ENCODE results near the gene BSPRY. TPM values are rescaled to one million over a fixed set of nuclear protein-coding genes. Genes with fewer than 3 reads are reported as not detected.

BSPRY gene
- total RNA-seq, 1 donor from 2014 or later = 10.8 TPM

DNA sequence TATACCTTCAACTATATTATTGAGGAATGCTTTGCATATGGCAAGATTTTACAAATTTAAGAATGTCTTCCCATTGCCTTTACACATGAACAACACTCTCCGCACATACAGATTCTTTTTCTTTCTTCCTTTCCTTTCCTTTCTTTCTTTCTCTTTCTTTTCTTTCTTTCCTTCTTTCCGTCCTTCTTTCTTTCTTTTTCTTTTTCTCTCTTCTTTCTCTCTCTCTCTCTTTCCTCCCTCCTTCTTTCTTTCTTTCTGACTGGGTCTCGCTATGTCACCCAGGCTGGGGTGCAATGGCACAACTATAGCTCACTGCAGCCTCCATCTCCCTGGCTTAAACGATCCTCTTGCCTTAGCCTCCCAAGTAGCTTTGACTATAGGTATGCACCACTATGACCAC, 23.1 kb upstream of the BSPRY start:
- H3K4me1 ChIP-seq = no peaks in the 10 kb centered on the region
- ATAC-seq (no peak), DNase-seq (no peak)
- H3K27me3 ChIP-seq = no peaks in the 10 kb centered on the region
- no peaks in the 10 kb centered on the region for H3K36me3 ChIP-seq
- intact Hi-C loops (cut with DNase I) = no loop called here
- TF ChIP-seq, protein P1, sequence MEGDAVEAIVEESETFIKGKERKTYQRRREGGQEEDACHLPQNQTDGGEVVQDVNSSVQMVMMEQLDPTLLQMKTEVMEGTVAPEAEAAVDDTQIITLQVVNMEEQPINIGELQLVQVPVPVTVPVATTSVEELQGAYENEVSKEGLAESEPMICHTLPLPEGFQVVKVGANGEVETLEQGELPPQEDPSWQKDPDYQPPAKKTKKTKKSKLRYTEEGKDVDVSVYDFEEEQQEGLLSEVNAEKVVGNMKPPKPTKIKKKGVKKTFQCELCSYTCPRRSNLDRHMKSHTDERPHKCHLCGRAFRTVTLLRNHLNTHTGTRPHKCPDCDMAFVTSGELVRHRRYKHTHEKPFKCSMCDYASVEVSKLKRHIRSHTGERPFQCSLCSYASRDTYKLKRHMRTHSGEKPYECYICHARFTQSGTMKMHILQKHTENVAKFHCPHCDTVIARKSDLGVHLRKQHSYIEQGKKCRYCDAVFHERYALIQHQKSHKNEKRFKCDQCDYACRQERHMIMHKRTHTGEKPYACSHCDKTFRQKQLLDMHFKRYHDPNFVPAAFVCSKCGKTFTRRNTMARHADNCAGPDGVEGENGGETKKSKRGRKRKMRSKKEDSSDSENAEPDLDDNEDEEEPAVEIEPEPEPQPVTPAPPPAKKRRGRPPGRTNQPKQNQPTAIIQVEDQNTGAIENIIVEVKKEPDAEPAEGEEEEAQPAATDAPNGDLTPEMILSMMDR (IDR thresholded peaks at IDR 0.05) = no peak
- H3K9me3 ChIP-seq = no peaks in the 10 kb centered on the region
- H3K4me3 ChIP-seq = no peak overlapping the region
- no peak overlapping the region for H3K27ac ChIP-seq

DNA sequence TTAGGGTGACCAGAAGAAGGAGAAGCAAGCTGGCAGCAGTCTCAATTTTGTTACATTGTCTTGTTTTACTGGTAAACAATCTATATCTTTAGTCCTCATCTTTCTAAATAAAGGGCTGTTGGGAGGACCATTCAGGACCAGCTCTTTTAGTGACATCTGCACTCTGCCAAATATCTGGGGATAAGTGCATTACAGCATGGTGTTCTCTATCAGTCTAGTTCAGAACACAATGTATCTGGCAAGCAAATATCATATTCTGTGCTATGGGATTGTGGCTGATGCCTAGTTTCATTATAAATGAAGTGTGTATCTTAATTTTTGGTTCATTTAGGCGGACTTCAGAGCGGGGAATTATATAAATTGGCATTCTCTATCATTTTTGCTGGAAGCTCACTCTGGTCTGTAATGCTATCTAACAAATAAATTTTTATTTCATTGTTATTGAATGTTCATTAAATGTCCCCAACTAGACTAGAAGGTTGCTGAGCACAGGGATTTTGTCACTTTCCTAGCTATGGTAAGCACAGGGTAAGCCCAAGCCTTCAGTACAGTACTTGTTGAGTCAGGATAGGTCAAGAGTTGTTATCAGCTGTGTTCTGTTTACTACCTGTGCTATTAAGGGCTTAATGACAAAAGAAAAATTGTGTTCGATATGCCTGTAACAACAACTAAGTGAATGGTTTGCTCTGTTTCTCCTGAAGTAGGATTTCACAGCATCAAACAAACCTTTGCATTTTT, 21.1 kb upstream of the BSPRY start:
- intact Hi-C loops (cut with DNase I) = no loop called here
- Histone ChIP-seq H3K4me1 (no peaks in the 10 kb centered on the region), H3K27me3 (no peaks in the 10 kb centered on the region), H3K36me3 (no peaks in the 10 kb centered on the region), H3K4me3 (no peak overlapping the region), H3K9me3 (no peaks in the 10 kb centered on the region), H3K27ac (no peak overlapping the region)
- DNase-seq (no peak), ATAC-seq (no peak)
- TF ChIP-seq, protein P1 (IDR thresholded peaks at IDR 0.05) = no peak

DNA sequence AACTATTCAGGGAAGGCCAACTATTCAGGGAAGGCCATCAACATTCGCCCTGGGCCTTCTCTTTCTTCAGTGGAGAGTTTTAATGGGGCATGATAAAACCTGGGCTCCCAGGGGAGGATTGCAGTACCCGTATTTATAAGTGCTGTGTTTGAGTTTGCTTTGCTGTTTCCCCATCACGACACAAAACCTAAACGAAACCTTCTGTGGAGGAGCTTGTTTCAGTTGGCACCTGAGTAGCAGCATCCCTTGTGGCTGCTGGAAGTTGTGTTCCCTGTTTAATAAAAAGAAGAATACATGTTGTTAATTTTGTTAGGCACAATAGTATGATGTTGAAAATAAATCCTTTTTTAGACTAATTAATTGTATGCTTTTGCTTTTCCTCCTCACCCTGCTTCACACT, 17.6 kb upstream of the BSPRY start:
- H3K4me1 ChIP-seq = no peaks in the 10 kb centered on the region
- no peaks in the 10 kb centered on the region for H3K9me3 ChIP-seq
- H3K36me3 ChIP-seq = no peaks in the 10 kb centered on the region
- no peaks in the 10 kb centered on the region for H3K27me3 ChIP-seq
- H3K27ac ChIP-seq = no peak overlapping the region
- H3K4me3 ChIP-seq = no peak overlapping the region
- TF ChIP-seq, protein P1 (IDR thresholded peaks at IDR 0.05) = no peak
- intact Hi-C loops (cut with DNase I) = no loop called here
- ATAC-seq (no peak), DNase-seq (no peak)

DNA sequence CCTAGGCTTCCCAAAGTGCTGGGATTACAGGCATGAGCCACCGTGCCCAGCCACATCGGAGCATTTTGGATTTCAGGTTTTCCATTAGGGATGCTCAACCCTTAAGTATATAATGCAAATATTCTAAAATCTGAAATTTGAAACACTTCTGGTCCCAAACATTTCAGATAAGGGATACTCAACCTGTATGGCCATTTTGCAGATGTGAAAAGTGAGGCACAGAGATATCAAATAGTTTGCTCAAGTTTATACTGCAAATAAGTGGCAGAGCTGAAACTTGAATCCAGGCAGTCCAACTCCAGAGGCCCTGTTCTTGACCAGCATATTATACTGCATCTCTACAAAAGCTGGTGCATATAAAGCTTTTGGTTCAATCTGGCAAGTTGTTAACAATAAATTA, 11.6 kb upstream of the BSPRY start:
- no peaks in the 10 kb centered on the region for H3K27me3 ChIP-seq
- no peaks in the 10 kb centered on the region for H3K36me3 ChIP-seq
- no peaks in the 10 kb centered on the region for H3K9me3 ChIP-seq
- H3K4me1 ChIP-seq = peaks cover 7% of the 10 kb centered on the region
- intact Hi-C loops (cut with DNase I) = no loop called here
- no peak for ATAC-seq
- TF ChIP-seq, protein P1 (IDR thresholded peaks at IDR 0.05) = no peak
- no peak for DNase-seq
- no peak overlapping the region for H3K27ac ChIP-seq
- no peak overlapping the region for H3K4me3 ChIP-seq

DNA sequence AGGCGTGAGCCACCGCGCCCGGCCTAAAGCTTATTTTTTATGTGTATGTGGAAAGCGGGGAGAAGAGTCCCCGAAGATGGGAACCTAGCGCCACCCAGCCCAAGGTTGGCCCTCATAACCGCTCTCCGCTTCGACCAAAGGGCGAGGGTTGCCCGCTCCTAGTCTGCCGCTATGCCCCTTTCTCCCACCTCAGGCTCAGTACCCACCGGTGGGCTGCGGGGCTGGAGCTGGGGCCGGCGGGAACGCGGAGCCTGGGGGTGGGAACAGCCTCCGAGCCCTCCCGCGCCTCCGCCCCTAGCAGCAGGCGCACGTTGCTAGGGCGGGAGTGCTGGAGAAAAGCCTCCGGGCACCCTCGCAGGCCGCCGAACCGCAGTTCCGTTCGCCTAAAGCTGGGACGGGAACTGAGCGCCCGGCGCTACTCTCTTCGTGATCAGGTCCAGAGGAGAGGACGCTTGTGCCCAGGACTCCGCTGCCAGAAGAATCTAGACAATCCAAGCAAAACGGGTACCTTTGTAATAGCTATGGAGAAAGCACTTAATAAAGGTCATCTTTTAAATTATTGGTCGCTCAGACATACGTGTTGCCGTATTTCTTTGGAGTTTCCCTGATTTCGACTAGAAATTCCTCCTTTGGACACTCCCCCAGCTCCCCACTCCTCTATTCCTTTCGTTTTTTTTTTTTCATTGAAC, 9.2 kb upstream of the BSPRY start, which contains the start of gene WDR31:
TSS of gene WDR31 (minus strand) at position 265 of the 689 bp plus-strand sequence. CDS start 8,253 bp downstream, outside the sequence.
- intact Hi-C loops (cut with DNase I) = no loop called here
- Histone ChIP-seq H3K27me3 (no peaks in the 10 kb centered on the region), H3K4me3 (peak within 1 kb of the TSS; percentile 90), H3K9me3 (no peaks in the 10 kb centered on the region), H3K27ac (peak within 1 kb of the TSS; percentile 80), H3K4me1 (peaks cover 10% of the 10 kb centered on the region), H3K36me3 (no peaks in the 10 kb centered on the region)
- ATAC-seq = peak; percentile 99
- DNase-seq = peak; percentile 93
- TF ChIP-seq, protein P1 (IDR thresholded peaks at IDR 0.05) = no peak
